Activated CD4-positive, alpha-beta T cell treated with anti-CD3 and anti-CD28 coated beads, Interleukin-2, Interleukin-6, amounts not matched to agents 100 ng/mL and 50 ng/mL, durations not matched to agents 16 hours and 8 hours (primary cell): ENCODE measurements around the gene VWA3B.
"Not testable (repeated sequence)": the region's sequence is repeated elsewhere in the genome, so short reads cannot be mapped to it uniquely, and the experiment has no call there.

ENCODE experiments used
- DNase-seq: peaks from one replicate; pipeline ENCODE4 v3.0.0-alpha.2; 2020

The VWA3B gene

DNA sequence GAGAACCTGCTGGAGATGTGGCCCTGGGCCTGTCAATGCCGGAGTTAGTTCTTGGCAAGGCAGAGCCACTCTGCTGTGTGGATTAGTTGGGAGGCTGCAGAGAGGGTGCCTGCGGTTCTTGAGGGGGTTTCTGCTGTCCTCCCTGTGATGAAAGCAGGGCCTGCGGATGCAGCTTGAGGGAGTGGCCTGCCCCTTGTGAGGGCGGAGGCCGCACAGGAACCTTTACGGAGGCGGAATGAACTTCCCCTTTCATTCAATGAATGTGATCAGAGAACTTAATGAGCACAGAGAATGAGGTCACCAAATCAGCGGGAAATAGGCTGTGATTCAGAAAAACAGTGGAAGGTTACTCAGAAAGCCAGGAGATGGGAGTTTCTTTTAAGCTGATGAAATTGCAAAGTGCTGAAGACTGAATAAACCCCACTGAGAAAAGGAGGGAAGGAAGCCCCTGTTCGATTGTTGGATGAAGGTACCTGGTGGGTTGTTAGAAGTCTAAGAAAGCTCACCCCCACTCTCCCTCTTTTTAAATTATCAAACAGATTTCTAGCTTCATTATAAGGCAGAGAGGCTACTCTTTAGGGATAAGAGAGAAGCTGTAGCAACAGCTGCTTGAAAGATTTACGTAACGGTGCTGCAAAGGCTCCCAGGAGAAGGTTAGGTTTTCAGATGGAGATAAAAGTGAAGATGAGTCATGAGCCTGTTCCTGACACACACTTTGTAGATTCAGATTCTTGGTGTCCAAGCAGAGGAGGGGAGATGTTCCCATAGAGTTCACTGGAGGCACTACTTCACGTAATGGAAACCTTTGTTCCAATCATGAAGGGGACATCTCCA is 47.4 kb downstream of the VWA3B start:
- peak; percentile 53 for DNase-seq

DNA sequence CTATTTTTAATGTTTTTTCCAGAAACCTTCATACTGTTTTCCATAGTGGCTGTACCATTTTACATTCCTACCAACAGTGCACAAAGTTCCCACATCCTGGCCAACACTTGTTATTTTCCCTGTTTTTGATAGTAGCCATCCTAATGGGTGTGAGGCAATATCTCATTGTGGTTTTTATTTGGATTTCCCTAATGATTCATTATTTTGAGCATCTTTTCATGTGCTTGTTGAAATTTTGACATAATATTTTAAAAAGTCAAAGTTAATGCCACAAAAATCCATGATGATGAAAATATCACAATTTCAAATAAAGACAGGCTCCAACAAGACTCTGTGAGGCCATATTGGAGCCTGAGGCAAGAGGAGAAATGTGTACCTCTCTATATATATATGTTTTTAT is 50.2 kb downstream of the VWA3B start:
- DNase-seq, result no peak

DNA sequence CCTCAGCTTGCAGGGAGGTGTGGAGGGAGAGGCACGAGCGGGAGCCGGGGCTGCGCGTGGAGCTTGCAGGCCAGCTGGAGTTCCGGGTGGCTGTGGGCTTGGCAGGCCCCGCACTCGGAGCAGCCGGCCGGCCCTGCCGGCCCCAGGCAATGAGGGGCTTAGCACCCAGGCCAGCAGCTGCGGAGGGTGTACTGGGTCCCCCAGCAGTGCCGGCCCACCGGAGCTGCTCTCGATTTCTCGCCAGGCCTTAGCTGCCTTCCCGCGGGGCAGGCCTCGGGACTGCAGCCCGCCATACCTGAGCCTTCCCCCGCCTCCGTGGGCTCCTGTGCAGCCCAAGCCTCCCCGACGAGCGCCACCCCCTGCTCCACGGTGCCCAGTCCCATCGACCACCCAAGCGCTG is 52.0 kb downstream of the VWA3B start:
- not testable (repeated sequence) for DNase-seq

DNA sequence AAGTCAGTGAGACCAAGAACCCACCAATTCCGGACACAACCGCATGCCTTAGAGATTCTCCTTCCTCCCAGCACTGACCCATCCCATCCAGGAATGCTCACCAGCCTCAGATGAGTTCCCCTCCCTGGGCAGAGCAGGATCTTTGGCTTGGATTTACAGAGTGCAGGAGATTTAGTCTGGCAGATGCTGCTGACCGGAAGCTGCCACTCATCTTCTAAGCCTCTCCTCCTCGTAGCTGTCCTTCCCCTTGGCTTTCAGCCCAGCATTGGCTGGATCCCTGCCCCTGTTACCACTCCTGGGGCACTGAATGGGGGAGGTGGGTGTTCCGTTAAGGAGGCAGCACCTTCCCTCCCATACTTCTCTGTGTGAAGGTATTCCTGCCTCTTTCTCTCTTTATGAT is 53.2 kb downstream of the VWA3B start:
- DNase-seq, result no peak

DNA sequence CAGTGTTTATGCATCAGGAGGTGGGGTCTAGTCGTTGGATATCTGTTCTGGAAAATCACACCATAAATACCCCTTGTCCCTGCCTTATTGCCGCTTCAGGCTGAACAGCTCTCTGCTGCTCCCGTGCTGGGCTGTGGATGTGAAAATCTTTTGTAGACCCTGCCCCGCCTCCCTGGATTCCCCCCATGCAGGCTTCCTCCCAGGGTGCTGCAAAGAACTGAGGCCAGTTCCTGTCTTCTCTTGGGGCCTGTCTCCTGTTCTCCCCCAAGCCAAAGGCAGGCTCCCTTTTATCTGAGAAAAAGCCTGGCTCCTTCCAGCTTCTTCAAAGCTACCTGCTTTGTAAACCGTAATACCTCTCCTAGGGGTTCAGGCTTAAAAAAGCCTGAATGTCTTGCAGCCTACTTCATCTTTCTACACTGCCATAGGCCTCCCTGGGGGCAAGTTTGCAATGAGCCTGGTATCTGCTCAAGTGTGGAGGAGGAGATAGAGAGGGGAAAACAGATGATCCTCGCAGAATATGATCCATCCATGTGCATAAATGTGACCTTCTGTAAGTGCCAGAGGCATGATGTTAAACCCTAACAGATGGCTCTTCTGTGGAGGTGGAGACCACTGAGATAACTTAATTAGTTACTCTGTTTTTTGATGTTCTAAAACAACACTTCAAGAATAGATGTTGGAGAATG is 55.3 kb downstream of the VWA3B start:
- no peak for DNase-seq

DNA sequence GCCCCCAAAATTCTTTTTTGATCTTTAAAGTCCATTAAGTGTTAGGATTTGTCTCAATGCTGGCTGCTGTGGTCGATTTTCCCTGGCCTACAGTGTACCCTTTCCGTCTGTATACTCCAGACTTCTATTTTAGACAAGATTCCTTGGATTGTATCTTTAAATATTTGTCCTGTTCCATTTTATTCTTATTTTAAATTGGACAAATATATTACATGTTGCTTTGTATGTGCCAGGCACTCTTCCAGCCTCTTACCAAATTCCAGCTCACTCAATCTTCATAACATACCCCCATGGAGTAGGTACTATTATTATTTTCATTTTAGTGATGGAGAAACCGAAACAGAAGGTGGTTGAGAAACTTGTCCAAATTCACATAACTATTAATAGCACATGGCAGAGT is 58.1 kb downstream of the VWA3B start:
- DNase-seq, result no peak

DNA sequence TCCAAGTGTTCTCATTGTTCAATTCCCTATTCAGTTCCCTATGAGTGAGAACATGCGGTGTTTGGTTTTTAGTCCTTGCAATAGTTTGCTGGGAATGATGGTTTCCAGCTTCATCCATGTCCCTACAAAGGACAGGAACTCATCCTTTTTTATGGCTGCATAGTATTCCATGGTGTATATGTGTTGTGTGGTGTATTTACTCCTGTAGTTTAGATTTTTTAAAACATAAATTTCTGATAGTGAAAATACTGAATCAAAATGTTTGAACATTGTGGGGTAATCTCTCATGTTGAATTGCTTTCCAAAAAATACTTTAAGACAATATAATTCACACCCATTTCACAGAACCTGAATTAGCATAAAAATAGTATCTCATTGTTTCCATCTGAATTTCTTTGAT is 60.9 kb downstream of the VWA3B start:
- DNase-seq, result not testable (repeated sequence)

DNA sequence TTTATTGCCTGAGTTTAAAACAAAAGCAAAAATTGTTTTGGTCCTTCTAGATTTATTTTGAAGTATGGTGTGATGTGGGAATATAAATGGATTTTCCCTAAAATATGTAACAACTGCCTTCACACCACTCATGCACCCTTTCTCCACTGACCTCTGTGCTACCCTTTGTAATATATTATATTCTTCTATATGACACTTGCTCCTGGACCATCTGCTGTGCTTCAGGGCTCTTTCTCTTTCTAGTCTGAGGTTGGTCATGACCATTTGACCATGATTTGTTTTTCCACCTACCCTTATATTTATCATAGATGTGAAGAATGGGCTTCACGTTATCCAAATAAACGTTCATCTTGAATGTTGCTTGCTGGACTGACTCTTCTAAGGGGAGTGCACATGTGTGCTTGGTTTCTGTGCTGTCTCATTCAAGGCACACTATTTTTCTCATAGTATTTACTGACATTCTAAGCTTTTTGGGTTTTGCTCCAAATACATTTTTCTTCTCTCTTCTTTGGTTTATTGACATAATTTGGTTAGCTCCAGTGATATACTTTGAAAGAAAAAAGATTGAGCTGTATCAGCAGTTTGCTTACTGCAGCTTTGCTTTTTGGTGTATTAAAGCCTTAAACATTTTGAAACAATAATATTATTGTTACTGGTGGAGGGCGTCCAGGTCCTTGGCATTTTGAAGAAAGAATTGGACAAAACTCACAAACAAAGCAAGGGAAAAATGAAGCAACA is 61.8 kb downstream of the VWA3B start:
- DNase-seq, result no peak

DNA sequence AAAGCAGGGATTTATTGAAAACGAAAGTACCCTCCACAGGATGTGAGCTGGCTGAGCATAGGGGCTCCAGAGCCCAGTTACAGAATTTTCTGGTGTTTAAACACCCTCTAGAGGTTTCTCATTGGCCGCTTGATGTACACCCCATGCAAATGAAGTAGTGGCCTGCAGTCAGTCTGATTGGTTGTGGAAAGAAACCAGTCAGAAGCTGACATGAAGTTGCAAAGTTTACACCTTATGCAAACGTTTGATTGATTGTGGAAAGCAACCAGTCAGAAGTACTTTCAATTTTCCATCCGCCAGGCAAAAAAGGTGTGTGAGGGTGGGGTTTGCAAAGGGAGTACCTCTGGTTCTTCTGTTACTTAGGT is 62.3 kb downstream of the VWA3B start:
- DNase-seq, result peak; percentile 14

DNA sequence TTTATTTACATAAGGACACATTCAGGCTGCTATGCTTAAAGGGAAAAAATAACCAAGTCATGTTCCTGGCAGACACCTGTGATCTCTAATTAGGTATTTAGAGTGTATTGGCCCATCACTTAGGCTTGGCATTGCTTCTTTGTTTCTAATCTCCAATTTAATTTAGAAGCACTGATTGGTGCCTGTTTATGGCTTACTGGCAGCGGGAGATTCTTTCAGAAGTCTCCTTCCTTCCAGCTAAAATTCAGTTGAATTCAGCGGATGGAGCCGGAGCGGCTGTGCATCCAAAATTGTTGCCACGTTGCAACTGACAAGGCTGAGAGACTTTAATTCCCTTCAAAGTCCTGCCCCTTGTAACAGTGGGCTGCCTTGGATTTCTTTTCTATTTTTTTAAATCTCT is 66.5 kb downstream of the VWA3B start:
- no peak for DNase-seq

DNA sequence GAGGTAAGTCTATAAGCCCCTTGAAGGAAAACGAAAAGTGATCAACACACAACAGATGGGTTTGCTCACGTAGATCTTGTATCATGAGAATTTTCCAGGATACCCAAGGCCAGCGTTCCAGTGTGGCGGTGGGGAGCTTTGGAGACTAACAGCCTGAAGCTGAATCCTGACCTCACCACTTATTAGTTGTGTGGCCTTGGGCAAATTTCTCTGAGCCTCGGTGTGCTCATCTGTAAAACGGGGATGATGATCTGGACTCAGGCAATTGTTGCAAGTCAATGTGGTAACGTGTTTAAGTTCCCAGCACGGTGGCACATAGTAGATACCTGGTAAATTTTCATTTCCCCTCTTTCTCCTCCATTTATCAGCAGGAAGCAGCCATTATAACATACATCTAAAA is 68.3 kb downstream of the VWA3B start:
- DNase-seq, result no peak

DNA sequence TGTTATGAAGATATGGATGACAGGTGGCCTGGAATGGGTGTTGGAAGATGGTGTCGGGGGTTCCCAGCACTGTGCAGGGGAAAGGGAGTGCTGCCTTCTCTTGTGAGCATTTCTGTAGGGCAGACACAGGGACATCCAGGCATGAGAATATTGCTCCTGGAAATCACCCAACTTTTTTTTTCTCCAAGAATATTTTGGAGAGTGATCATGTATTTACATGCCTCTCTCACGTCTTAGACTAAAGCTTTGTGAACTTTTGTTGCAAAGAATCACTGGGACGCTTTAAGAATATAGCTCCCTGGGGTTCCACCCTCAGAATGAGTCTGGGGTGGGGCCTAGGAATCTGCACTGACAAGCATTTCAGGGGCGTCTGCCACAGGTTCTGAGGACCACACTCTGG is 68.7 kb downstream of the VWA3B start:
- no peak for DNase-seq

DNA sequence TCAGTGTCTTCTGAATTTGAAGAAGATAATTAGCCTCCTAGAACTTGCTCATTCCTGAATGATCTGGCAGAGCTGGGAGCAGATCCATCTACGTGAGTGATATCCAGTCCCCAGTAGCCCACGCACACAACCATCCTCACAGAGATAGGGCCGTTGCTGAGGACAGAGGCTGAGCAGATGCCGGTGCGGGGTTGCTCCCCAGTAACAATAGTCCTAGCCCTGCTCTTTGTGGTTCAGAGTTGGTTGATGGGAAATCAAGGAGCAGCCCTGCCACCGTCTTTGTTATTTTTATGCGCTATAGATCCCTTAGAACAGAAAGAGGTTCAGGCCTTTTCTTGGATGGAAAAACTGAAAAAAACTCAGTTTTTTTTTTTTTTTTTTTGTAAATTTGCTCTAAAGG is 69.3 kb downstream of the VWA3B start:
- no peak for DNase-seq

DNA sequence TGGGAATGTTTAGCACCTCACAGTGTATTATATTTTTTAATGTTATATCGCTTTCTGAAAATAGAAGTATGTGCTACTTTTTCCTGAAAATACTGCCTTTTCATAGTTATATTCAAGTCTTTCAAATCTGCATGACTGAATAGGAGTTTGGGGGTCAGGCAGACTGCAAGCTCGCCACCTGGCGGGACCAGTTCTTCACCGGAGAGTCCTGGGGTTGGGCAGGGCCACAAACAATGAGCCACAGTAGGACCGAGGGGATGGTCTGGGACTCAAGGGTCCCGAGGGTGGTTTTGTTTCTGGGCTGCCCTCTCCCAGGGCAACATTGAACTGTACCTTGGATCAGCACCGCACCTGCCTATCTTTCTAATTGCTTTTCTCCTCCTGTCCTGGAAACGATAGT is 70.6 kb downstream of the VWA3B start:
- no peak for DNase-seq

DNA sequence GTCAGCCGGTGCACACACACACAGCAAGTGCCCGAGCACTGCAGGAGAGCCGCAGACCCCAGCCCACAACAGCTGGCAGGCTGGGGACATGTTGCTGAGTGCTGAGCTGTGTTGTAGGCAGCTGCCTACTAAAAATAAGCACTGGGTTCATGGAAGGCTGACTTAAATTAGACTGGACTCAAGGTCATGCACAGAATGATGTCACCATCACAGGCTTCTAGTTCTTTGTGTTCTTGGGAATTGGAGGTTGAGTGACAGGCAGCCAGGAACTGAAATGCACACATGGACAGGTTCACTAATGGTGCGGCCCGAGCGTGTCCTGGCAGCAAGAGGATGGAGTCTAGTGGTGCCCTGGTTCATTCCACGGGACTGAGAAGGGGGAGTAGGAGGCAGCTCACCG is 71.3 kb downstream of the VWA3B start:
- DNase-seq, result no peak

DNA sequence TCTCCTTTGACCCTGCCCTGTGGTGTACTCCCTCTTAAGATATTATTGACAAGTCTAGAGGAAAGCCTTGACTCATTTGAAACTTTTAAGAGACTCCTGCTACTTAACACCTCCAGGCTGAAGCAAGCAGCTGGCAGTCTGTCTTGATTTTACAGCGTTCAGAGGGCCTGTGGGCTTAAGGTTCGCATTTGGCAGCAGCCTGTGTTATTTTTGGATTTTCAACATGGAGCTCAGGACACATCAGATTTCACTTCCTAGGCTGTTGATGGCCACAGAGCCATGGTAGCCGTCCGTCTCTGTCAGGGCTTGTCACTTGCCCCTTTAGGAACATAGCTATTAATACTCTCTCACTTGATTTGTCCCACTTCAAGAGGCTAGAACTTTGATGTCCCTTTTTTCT is 73.6 kb downstream of the VWA3B start:
- no peak for DNase-seq

DNA sequence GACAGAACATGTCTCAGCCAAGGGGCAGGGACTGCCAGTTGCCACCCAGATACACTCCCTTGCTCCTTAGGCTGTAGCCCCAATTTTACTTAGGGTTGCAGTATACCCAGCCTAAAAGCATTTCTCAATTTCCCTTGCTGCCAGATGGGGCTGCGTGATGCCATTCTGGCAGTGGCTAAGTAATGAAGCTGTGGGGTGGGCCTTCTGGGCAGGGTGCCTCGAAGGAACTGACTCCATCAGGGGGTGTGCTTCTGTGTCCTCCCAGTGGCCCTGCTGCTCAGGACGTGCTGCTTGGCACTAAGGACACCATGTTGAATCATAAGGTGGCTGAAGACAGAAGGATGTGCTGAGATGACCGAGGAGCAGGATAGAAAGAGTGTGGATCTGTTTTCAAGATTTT is 74.2 kb downstream of the VWA3B start:
- DNase-seq, result no peak

DNA sequence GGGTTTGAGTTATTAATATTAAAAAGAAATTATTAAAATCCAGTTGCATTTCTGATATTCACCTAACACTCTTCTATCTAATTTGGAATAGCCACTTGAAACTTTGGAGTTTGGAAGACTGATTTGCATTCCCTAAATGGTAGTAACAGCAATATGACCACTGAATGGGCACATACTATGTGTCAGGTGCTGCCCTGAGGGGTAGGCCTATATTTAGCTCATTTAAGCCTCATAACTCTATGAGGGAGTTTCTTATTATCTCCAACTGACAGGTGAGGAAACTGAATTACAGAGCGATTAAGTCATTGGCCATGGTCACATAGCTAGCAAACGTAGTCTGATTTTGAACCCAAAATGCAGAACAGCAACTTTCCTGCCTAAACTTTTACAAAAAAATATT is 77.3 kb downstream of the VWA3B start:
- no peak for DNase-seq

DNA sequence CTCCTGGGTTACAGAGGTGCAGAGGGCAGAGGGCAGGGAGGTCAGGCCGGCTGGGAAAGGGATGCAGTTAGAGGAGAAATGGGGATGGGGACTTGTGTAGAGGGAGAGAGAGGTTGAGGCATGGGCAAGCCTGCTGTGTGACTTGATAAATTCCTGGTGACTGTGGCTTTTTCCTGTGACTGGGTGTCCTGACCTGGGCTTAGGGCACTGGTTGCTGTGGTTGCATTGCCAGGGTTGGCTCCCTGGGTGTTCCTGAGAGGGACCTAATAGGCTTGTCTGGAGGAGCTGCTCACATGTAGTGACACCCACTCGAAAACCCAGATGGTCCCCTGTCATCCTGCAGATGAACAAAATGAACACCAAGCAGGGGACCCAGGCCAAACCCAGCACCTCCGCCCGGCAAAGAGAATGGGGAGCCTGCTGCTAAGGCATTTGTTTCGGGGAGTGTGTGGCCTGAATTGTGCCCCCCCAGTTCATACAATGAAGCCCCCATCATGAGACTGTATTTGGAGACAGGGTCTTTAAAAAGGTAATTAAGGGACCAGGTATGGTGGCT is 78.6 kb downstream of the VWA3B start:
- no peak for DNase-seq

DNA sequence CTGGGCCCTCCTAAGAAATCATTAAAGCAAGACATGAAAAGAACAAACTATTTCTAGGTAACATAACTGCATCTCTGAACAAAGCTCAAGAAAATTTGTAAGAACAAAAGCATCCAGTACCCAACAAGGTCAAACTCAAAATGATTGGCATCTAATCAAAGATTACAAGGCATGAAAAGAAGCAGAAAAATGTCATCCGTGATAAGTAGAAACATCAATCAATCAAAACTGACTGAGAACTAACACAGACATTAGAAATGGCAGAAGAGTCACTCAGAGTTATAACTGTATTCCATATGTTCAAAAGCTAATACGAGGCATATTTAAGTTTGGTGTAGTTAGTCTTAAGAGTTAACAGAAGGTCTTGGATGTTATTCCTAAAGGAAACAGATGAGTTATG is 80.9 kb downstream of the VWA3B start:
- no peak for DNase-seq

DNA sequence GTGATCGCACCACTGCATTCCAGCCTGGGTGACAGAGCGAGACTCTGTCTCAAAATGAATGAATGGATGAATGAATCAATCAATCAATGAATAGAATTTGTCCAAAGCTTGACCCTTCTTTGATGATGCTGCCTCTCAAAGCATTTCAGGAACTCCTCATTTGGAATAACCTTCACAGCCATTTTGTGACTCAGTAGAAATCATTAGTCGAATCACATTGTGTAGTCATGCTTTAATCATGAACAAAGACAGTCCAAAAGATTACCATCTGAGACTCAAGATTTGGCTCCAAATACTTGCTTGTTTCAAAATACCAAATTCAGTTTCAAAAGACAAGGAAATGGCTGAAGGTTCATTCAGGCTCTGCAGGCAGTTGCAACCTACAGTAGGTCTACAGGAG is 83.1 kb downstream of the VWA3B start:
- no peak for DNase-seq

DNA sequence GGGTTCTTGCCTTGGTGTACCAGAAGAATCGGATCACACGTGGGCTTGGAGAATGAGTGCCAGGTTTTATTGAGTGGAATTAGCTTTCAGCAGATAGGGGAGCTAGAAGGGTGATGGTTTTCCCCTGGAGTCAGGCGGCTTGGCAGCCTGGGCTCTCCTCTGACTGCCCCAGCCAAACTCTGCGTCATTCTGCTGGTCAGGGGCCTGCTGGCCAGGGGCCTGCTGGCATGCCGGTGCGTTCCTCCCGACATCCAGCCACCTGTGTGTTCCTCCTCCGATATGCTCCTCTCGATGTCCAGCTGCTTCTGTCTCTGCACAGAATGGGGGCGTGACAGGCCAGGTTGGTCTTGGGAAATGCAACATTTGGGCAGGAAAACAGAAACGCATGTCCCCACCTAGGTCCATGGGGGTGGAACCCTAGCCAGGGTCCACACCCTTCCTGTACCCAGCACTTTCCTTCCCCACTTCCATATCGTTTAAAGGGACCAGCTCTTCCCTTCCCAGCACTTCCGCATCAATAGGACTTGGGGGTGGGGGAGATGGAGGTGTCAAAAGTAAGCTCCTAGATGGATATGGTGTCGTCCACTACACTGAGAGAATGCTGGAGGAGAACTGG is 85.3 kb downstream of the VWA3B start:
- DNase-seq, result no peak

DNA sequence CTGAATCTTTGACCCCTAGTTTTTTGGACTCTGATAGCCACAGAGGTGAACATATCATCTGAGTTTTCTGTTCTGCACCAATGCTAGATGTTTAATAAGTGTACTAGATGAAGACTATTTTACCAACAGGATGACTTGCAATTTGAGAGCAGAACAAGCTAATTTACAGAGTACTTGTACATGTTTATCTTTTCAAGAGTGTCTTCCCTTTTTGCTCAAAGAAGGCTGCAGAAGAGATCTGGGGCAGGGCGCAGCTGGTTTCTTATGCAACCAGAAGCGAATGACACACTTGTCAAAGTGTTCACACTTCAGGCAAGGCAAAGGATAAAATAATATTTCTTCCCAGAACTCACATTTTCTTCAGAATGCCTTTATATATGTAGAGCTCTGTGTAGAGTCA is 86.0 kb downstream of the VWA3B start:
- no peak for DNase-seq
